NOMO-1 (cell line): ENCODE measurements around the gene FUT8.
A peak's percentile ranks its signal among the peaks of the same experiment; 100 is the strongest.
"Not testable (repeated sequence)": the region's sequence is repeated elsewhere in the genome, so short reads cannot be mapped to it uniquely, and the experiment has no call there.

Experiments
- DNase-seq, 2 experiments: peaks; one replicate each; lab custom pipeline; 2025; ENCODE audit not compliant: unreplicated experiment in 2 of 2; lab: John Stamatoyannopoulos, UW

The FUT8 gene

GRCh38 chr14:65604535-65604934 is 192.0 kb downstream of the FUT8 start:
- no peak for DNase-seq

GRCh38 chr14:65604936-65605335 is 192.4 kb downstream of the FUT8 start:
- no peak for DNase-seq

DNA sequence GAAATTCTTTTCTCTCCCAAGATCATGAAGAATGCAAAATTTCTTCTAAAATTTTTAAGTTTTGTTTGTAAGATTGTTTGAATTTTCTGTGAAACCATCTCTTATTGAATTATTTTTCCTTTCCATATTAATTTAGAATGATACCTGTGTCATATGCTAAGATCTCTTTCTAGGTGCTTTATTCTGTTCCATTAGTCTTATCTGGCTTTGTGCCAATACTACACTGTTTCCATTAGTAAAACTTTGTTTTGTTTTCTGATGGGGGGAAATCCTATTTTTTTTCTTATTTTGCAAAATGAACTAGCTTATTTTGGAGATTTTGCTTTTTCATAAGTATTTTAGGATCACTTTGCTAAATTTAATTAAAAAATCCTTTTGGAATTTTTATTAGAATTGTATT is 193.9 kb downstream of the FUT8 start:
- no peak for DNase-seq

GRCh38 chr14:65613131-65613650 is 200.7 kb downstream of the FUT8 start:
- no peak for DNase-seq

DNA sequence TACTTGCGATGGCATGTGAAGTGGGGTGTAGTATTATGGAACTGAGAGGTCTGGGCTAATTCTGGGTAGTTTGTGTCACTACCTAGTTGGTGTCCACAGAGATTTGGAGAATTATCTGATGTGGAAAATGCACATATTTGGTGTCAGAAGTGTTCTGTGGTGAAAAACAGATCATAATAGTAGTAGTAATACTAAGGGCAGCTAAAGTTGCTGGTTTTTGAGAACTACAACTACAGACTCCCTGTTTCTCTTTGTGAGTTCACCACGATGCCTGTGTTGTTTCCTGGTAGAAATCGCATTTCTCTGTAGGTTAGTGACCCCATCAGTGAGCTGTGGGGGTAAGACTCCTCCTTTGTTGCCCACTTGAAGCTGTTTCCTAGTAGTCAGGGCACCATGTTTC is 206.5 kb downstream of the FUT8 start:
- DNase-seq, result no peak

DNA sequence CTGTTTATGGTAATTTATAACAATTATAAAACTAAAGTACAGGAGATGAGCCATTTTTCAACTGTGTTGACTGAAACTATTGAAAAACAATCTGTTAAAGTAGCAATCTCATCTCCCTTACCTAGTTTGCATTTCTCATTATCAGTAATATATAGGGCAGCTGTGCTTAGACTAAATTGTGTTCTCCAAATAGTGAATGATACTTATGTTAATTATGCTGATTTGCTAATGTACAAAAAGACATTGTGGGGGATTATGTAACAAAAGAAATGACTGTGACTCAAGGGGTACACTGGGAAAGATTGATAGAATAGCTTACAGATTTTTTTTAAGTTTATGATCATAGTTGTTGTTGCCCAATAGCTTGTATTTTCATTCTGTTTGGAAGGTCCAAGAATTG is 207.7 kb downstream of the FUT8 start:
- DNase-seq, result peak in 1 of 2 experiments; percentile 18

- DNase-seq, result no peak
Observed at GRCh38 chr14:65622703-65623102, 210.2 kb downstream of the FUT8 start.

DNA sequence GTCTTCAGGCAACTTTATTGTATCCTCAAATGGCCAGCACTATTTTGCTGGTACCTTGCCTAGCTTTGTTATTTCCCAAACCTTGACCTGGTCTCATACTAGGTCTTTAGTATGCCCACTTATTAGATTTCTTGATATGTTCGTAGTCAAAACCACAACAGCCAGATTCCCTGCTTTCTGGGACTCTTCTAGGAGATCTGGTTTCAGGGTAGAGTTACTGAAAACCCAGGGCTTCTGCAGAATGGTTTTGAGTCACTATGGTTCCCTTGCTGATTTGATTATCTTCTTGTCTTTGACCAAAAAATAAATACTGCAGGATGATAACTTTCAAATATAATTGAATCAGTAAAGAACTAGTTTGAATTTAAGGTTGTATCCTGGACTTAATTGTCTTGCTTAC is 211.2 kb downstream of the FUT8 start:
- DNase-seq, result no peak

- DNase-seq, result no peak
Observed at GRCh38 chr14:65627315-65627714, 214.8 kb downstream of the FUT8 start.

DNA sequence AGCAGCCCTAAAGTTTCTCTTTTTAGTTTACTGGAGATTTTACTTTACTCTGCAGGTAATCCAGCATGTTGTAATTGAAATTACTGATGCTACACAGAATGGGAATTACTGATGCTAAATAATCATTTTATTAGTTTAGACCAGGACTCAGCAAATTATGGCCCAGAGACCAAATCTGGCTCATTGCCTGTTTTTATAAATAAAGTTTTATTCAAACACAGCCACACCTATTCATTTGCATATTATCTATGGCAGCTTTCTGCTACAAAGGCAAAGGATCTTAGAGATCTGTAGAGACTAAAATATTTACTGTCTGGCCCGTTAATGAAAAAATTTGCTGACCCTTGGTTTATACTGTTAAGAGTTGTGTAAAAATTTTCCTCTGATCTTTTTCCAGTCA is 216.1 kb downstream of the FUT8 start:
- no peak for DNase-seq

DNA sequence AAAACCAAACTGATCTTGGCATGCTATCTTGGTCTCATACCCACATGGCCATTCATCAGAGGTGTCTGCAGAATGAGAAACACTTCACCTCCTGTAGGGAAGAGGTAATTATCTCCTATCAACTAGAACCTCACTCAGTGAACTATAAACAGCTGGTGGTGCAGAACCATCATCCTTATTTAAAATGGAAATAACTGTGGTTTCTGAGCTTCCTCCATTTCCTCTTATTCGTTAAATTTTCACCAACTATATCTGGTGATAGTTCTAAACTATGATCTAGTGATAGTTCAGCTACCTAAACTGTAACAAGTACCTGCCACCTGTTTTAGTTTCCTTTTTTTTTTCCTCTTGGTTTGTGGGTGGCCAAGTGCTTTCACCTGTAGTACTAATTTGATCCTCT is 218.5 kb downstream of the FUT8 start:
- peak in 1 of 2 experiments; percentile 13 for DNase-seq

DNA sequence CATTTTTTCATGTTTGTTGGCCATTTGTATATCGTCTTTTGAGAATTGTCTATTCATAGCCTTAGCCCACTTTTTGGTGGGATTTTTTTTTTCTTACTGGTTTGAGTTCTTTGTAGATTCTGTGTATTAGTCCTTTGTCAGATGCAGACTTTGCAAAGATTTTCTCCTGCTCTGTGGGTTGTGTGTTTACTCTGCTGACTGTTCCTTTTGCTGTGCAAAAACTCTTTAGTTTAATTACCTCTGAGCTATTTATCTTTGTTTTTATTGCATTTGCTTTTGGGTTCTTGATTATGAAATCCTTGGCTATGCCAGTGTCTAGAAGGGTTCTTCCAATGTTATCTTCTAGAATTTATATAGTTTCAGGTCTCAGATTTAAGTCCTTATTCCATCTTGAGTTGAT is 220.0 kb downstream of the FUT8 start:
- no peak for DNase-seq

DNA sequence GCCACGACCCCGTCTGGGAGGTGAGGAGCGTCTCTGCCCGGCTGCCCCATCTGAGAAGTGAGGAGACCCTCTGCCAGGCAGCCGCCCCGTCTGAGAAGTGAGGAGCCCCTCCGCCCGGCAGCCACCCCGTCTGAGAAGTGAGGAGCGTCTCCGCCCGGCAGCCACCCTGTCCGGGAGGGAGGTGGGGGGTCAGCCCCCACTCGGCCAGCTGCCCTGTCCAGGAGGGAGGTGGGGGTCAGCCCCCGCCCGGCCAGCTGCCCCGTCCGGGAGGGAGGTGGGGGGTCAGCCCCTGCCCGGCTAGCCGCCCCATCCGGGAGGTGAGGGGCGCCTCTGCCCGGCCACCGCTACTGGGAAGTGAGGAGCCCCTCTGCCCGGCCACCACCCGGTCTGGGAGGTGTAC is 221.1 kb downstream of the FUT8 start:
- not testable (repeated sequence) for DNase-seq

- no peak for DNase-seq
Observed at GRCh38 chr14:65637780-65638179, 225.2 kb downstream of the FUT8 start.

GRCh38 chr14:65639216-65639615 is 226.7 kb downstream of the FUT8 start:
- no peak for DNase-seq

DNA sequence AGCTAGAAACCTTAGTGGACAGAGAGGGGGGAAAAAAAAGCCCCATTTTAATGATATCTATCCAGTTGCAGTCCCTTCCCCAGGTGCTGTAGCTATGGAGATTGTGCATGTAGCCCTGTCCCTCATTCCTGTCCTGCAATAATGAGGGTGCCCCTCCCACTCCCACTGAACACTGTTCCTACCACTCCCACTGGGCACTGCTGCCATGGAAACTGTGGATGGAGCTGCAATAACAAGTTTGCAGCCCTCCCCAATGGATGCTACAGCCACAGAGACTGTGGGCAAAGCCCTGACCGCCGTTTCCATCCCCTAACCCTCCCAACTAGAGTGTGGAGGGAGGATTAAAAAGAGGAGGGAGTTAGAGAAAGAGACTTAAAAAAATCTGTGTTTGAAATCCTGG is 238.3 kb downstream of the FUT8 start:
- DNase-seq, result no peak

DNA sequence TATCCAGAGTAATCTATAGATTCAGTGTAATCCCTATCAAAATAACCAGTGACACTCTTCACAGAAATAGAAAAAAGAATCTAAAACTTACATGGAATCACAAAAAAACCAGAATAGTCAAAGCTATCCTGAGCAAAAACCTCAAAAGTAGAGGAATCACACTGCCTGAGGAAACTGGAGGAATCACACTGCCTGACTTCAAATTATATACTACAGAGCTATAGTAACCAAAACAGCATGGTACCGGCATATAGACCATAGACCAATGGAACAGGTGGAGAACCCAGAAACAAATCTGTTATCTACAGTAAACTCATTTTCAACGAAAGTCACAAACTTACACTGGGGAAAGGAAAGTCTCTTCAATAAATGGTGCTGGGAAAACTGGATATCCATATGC is 244.0 kb downstream of the FUT8 start:
- no peak for DNase-seq

GRCh38 chr14:65658202-65658601 is 245.7 kb downstream of the FUT8 start:
- no peak for DNase-seq

DNA sequence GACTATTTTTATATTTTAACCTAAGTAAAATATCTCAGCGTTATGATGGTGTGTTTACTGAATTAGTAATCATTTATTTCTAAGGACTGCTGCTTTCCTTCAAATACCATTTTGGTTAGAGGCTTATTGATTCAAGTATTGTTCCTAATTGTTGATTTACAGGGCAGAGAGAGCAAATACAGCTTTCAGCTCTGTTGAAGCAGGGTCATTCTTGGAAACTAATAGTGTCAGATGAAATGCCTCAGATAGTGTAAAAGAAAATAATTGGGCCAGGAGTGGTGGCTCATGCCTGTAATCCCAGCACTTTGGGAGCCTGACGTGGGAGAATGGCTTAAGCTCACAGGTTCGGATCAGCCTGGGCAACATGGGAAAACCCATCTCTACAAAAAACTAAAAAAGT is 249.3 kb downstream of the FUT8 start:
- no peak for DNase-seq

GRCh38 chr14:65664436-65664835 is 251.9 kb downstream of the FUT8 start:
- no peak for DNase-seq

- no peak for DNase-seq
Observed at GRCh38 chr14:65676361-65677014, 264.0 kb downstream of the FUT8 start.

DNA sequence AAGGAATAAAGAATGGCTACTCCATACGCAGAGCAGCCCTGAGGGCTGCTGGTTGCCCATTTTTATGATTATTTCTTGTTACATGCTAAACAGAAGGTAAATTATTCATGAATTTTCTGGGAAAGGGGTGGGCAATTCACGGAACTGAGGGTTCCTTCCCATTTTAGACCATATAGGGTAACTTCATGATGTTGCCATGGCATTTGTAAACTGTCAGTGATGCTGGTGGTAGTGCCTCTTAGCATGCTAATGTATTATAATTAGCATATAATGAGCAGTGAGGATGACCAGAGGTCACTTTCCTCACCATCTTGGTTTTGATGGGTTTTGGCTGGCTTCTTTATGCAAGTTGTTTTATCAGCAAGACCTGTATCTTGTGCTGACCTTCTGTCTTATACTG is 273.0 kb downstream of the FUT8 start:
- DNase-seq, result no peak

- peak in 1 of 2 experiments; percentile 24 for DNase-seq
Observed at GRCh38 chr14:65686761-65687160, 274.2 kb downstream of the FUT8 start.
